Measurements from ENCODE around the gene KCNK10.

DNA sequence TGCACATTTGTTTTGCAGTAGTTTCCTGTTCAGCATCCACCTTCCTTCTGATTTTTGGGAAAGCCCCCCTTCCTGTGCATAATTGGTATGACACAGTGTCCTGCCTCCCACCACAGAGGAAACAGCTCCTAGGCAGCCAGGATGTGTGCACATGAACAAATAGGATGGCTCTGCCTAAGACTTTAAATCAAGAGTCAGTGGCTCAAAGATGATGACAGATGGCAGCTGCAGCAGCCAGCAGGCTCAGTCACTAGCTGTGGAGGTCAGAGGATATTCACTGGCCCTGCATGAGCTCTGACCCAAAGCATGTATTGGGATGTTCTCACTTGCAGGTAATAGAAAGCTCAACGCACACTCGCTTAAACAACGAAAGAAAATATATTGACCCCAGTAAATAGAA lies 90.3 kb downstream of the KCNK10 start:
- TF ChIP-seq POLR2A (IDR thresholded peaks at IDR 0.05; ENCODE audit: low read depth, low read length), result no peak
- no peak for TF ChIP-seq TAF1 (IDR thresholded peaks at IDR 0.05; ENCODE audit: low read depth, low read length)
- TF ChIP-seq POLR2AphosphoS5 (IDR thresholded peaks at IDR 0.05; ENCODE audit: low read depth, low read length), result no peak

Measured in GM12891 (cell line).